Measurements from ENCODE around the gene FRMD4A.

DNA sequence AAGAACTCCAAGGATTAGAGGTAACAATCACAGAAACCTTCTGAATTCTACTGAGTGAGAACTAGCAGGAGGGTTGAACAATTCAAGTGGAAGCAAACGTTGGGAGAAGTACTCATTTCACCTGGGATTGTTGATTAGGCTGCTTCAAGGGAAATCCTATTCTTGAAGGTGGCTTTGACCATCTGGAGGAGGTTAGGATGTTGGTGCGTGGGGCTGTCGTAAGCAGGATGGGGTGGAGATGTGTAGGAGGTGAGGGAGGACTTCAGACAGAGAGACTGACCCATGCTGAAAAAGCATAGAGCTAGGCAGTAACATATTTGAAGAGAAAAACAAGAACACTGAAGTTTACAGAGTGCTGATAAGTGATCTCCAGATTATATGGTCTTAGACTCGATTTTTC lies 147.9 kb downstream of the FRMD4A start:
- TF ChIP-seq, protein P1, sequence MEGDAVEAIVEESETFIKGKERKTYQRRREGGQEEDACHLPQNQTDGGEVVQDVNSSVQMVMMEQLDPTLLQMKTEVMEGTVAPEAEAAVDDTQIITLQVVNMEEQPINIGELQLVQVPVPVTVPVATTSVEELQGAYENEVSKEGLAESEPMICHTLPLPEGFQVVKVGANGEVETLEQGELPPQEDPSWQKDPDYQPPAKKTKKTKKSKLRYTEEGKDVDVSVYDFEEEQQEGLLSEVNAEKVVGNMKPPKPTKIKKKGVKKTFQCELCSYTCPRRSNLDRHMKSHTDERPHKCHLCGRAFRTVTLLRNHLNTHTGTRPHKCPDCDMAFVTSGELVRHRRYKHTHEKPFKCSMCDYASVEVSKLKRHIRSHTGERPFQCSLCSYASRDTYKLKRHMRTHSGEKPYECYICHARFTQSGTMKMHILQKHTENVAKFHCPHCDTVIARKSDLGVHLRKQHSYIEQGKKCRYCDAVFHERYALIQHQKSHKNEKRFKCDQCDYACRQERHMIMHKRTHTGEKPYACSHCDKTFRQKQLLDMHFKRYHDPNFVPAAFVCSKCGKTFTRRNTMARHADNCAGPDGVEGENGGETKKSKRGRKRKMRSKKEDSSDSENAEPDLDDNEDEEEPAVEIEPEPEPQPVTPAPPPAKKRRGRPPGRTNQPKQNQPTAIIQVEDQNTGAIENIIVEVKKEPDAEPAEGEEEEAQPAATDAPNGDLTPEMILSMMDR (IDR thresholded peaks at IDR 0.05), result no peak
- TF ChIP-seq TAF1 (IDR thresholded peaks at IDR 0.05; ENCODE audit: borderline replicate concordance, low read depth, low read length), result no peak
- TF ChIP-seq, protein P2, sequence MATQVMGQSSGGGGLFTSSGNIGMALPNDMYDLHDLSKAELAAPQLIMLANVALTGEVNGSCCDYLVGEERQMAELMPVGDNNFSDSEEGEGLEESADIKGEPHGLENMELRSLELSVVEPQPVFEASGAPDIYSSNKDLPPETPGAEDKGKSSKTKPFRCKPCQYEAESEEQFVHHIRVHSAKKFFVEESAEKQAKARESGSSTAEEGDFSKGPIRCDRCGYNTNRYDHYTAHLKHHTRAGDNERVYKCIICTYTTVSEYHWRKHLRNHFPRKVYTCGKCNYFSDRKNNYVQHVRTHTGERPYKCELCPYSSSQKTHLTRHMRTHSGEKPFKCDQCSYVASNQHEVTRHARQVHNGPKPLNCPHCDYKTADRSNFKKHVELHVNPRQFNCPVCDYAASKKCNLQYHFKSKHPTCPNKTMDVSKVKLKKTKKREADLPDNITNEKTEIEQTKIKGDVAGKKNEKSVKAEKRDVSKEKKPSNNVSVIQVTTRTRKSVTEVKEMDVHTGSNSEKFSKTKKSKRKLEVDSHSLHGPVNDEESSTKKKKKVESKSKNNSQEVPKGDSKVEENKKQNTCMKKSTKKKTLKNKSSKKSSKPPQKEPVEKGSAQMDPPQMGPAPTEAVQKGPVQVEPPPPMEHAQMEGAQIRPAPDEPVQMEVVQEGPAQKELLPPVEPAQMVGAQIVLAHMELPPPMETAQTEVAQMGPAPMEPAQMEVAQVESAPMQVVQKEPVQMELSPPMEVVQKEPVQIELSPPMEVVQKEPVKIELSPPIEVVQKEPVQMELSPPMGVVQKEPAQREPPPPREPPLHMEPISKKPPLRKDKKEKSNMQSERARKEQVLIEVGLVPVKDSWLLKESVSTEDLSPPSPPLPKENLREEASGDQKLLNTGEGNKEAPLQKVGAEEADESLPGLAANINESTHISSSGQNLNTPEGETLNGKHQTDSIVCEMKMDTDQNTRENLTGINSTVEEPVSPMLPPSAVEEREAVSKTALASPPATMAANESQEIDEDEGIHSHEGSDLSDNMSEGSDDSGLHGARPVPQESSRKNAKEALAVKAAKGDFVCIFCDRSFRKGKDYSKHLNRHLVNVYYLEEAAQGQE (IDR thresholded peaks at IDR 0.05; ENCODE audit: low read depth, low read length), result no peak
- no peak for TF ChIP-seq YY1 (IDR thresholded peaks at IDR 0.05; ENCODE audit: low read depth)
